Superior temporal gyrus (tissue), 1 donor: ENCODE measurements around the gene HK3.
A peak's percentile ranks its signal among the peaks of the same experiment; 100 is the strongest.

Experiments
- DNase-seq: peaks from one replicate; pipeline ENCODE4 v3.0.0-alpha.2; 2016; ENCODE audit errors: extremely low spot score

HK3 gene

GRCh38 chr5:176849611-176850227, 49.4 kb downstream of the HK3 start:
- no peak for DNase-seq

GRCh38 chr5:176848651-176849050, 50.5 kb downstream of the HK3 start:
- DNase-seq = no peak

- DNase-seq = no peak
Observed at GRCh38 chr5:176847726-176848290, 51.3 kb downstream of the HK3 start.

- no peak for DNase-seq
Observed at GRCh38 chr5:176847148-176847547, 52.0 kb downstream of the HK3 start.

- no peak for DNase-seq
Observed at GRCh38 chr5:176846335-176847140, 52.6 kb downstream of the HK3 start.

GRCh38 chr5:176845392-176845713, 53.8 kb downstream of the HK3 start:
- no peak for DNase-seq

- DNase-seq = no peak
Observed at GRCh38 chr5:176844706-176845391, 54.3 kb downstream of the HK3 start.

GRCh38 chr5:176844281-176844680, 54.9 kb downstream of the HK3 start:
- DNase-seq = no peak

GRCh38 chr5:176843673-176844072, 55.5 kb downstream of the HK3 start:
- no peak for DNase-seq

- peak; percentile 73 for DNase-seq
Observed at GRCh38 chr5:176837707-176838115, 61.4 kb downstream of the HK3 start.

- DNase-seq = no peak
Observed at GRCh38 chr5:176836811-176837706, 62.1 kb downstream of the HK3 start.

GRCh38 chr5:176835918-176836317, 63.2 kb downstream of the HK3 start:
- DNase-seq = no peak

GRCh38 chr5:176833286-176833685, 65.9 kb downstream of the HK3 start:
- no peak for DNase-seq

GRCh38 chr5:176832162-176832561, 67.0 kb downstream of the HK3 start:
- DNase-seq = no peak

GRCh38 chr5:176831425-176831824, 67.7 kb downstream of the HK3 start:
- DNase-seq = no peak

GRCh38 chr5:176830995-176831423, 68.1 kb downstream of the HK3 start:
- no peak for DNase-seq
